Body of pancreas (tissue), 4 donors: Measurements from ENCODE around the gene MAD1L1. TPM values are rescaled to one million over a fixed set of nuclear protein-coding genes. Genes with fewer than 3 reads are reported as not detected.

Experiments used
- ATAC-seq: fragments of 150-250 bp; one replicate; pipeline ENCODE4 v1.9.1; 2016
- DNase-seq, 4 donors: peaks; one replicate each; pipeline ENCODE4 v3.0.0-alpha.2; 2019
- H3K27ac ChIP-seq, 4 donors: fragments of 200-600 bp; sonication (generic); 1 replicate in 3 of 4; 2 replicates in 1 of 4; pipeline versions ENCODE4 v1.5.1 to v1.6.1; 2016 to 2019; ENCODE audit warnings: mild to moderate bottlenecking in 1 of 4, mixed read lengths in 1 of 4, moderate library complexity in 1 of 4
- H3K27me3 ChIP-seq, 2 donors: fragments of 200-600 bp; sonication (generic); one replicate each; pipeline ENCODE4 v1.6.0; 2016; ENCODE audit warnings: mild to moderate bottlenecking in 1 of 2
- H3K36me3 ChIP-seq, 2 donors: fragments of 200-600 bp; sonication (generic); replicated peaks in 1 of 2; 2 replicates each; pipeline ENCODE4 v1.5.1; 2016; ENCODE audit warnings: low read depth in 2 of 2; ENCODE audit not compliant: insufficient read depth in 1 of 2
- H3K4me1 ChIP-seq: fragments of 200-600 bp; sonication (generic); one replicate; pipeline ENCODE4 v1.6.0; 2016
- H3K4me3 ChIP-seq, 2 donors: fragments of 200-600 bp; sonication (generic); 1 replicate in 1 of 2; 2 replicates in 1 of 2; pipeline ENCODE4 v1.5.1; 2016 to 2019
- H3K9me3 ChIP-seq, 3 donors: fragments of 200-600 bp; sonication (generic); 1 replicate in 2 of 3; 2 replicates in 1 of 3; pipeline ENCODE4 v1.5.1; 2016
- POLR2A ChIP-seq, 3 donors: fragments of 450-650 bp; IDR thresholded peaks; one replicate each; pipeline ENCODE4 v1.6.1; 2016; ENCODE audit warnings: antibody characterized with exemption in 3 of 3, mild to moderate bottlenecking in 2 of 3
- WGBS, 2 donors: methylation state at CpG; one replicate each; pipeline ENCODE4 v1.1.5; 2017; 5-methylcytosine and 5-hydroxymethylcytosine counted together
- intact Hi-C: fragments of 100-400 bp; cut with DNase I; formaldehyde crosslinking; loops from one replicate; pipeline ENCODE4 v1.15.1; 2023
- total RNA-seq, 2 donors: library from RNA; depleted of rRNA; stranded (reverse); fragments of >200 nt; gene quantifications; one replicate each; pipeline ENCODE4 v1.1.0, GENCODE V29; 2016
- TF ChIP-seq, protein P1 (sequence below), 7 experiments: fragments of 450-650 bp in 4 of 7; fragments of 200-600 bp in 3 of 7; sonication (generic) in 3 of 7; IDR thresholded peaks; one replicate each; pipeline ENCODE4 v1.5.1; 2016 to 2019; ENCODE audit warnings: antibody characterized with exemption in 7 of 7

The MAD1L1 gene
- total RNA-seq, 2 donors from 2014 or later: 14.0 to 66.9 TPM

DNA sequence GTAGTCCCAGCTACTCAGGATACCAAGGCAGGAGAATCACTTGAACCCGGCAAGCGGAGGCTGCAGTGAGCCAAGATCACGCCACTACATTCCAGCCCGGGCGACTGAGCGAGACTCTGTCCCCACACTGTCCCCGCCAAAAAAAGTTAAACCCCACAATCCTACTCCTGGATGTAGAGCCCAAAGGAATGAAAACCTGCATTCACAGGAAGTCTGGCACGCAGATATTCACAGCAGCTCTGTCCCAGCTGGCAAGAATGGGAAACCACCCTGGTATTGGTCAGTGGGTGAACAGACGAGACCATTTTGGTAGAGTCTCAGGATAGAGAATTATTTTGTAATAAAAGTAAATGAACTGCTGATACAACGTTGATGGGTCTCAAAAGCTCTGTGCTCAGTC, 225.2 kb downstream of the MAD1L1 start:
- Histone ChIP-seq H3K4me1 (no peaks in the 10 kb centered on the region), H3K9me3 (no peaks in the 10 kb centered on the region), H3K36me3 (no peaks in the 10 kb centered on the region), H3K27me3 (no peaks in the 10 kb centered on the region), H3K27ac (no peak overlapping the region), H3K4me3 (no peak overlapping the region)
- ATAC-seq: no peak
- TF ChIP-seq POLR2A (IDR thresholded peaks at IDR 0.05): no peak
- TF ChIP-seq, protein P1, sequence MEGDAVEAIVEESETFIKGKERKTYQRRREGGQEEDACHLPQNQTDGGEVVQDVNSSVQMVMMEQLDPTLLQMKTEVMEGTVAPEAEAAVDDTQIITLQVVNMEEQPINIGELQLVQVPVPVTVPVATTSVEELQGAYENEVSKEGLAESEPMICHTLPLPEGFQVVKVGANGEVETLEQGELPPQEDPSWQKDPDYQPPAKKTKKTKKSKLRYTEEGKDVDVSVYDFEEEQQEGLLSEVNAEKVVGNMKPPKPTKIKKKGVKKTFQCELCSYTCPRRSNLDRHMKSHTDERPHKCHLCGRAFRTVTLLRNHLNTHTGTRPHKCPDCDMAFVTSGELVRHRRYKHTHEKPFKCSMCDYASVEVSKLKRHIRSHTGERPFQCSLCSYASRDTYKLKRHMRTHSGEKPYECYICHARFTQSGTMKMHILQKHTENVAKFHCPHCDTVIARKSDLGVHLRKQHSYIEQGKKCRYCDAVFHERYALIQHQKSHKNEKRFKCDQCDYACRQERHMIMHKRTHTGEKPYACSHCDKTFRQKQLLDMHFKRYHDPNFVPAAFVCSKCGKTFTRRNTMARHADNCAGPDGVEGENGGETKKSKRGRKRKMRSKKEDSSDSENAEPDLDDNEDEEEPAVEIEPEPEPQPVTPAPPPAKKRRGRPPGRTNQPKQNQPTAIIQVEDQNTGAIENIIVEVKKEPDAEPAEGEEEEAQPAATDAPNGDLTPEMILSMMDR (IDR thresholded peaks at IDR 0.05): no peak
- DNase-seq: no peak
- 90% methylated on average over 10 of the region's 10 CpGs for WGBS, 2 donors
- intact Hi-C loops: no loop called here

GRCh38 chr7:2006921-2007381, 225.8 kb downstream of the MAD1L1 start:
- TF ChIP-seq POLR2A (IDR thresholded peaks at IDR 0.05): no peak
- TF ChIP-seq, protein P1 (IDR thresholded peaks at IDR 0.05): no peak

DNA sequence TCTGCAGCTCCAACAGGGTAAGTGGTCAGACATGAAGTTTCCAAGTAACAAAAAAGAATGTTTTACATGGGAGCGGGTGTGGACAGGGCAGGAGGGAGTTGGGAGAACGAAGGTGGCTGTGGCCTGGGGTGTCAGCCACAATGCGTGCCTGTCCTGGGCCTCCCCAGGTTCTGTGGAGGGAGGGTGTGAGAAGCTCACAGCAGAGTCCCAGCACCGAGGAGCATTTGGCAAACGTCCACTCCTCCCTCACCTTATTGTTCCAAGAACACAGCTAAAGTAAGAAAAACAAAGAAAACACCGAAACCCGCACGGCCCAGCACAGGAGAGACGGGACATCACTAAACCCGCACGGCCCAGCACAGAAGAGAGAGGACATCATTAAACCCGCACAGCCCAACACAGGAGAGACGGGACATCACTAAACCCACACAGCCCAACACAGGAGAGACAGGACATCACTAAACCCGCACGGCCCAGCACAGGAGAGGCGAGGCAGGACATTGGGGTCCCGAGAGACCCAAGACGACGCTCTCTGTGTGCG, 226.4 kb downstream of the MAD1L1 start:
- DNase-seq: peak in 2 of 4 donors; percentile 3 to 8
- TF ChIP-seq, protein P1 (IDR thresholded peaks at IDR 0.05): no peak
- H3K27ac ChIP-seq: no peak overlapping the region

More at GRCh38 chr7:2006921-2007381, 225.8 kb downstream of the MAD1L1 start:
- Histone ChIP-seq H3K9me3 (no peaks in the 10 kb centered on the region), H3K27me3 (no peaks in the 10 kb centered on the region), H3K4me1 (no peaks in the 10 kb centered on the region), H3K36me3 (no peaks in the 10 kb centered on the region), H3K4me3 (no peak overlapping the region), H3K27ac (no peak overlapping the region)
- 87 to 94% methylated on average over 11 to 22 of the region's 22 CpGs for WGBS, 2 donors
- DNase-seq (peak in 2 of 4 donors; percentile 1 to 8), ATAC-seq (no peak)
- intact Hi-C loops: no loop called here

DNA sequence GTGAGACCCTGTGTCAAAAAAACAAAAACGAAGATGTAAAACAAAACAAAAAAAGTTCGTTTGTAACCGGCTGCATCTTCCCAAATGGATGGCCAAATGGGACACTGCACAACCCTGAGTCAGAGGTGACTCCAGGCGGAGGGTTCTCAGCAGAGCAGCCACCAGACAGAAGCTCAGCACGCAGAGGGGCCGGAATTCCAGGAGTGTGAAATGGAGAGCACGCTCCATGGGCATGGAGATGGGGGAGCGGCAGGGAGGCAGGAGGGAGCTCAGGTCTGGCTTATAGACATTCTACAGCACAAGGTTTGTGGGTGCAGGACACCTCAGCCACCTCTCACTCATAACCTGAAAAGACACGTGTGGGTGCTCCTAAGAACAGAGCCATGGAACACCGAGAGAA, 227.0 kb downstream of the MAD1L1 start:
- DNase-seq (no peak), ATAC-seq (no peak)
- intact Hi-C loops: no loop called here
- no peak overlapping the region for H3K4me3 ChIP-seq
- no peaks in the 10 kb centered on the region for H3K4me1 ChIP-seq
- H3K9me3 ChIP-seq: no peaks in the 10 kb centered on the region
- H3K27me3 ChIP-seq: no peaks in the 10 kb centered on the region
- TF ChIP-seq POLR2A (IDR thresholded peaks at IDR 0.05): no peak
- TF ChIP-seq, protein P1 (IDR thresholded peaks at IDR 0.05): no peak
- H3K36me3 ChIP-seq: no peaks in the 10 kb centered on the region
- no peak overlapping the region for H3K27ac ChIP-seq
- WGBS, 2 donors: 83 to 85% methylated on average over 10 of the region's 10 CpGs

More for the DNA sequence above, 226.4 kb downstream of the MAD1L1 start:
- WGBS, 2 donors: 80 to 81% methylated on average over 20 of the region's 20 CpGs
- H3K27me3 ChIP-seq: no peaks in the 10 kb centered on the region
- ATAC-seq: no peak
- no peaks in the 10 kb centered on the region for H3K36me3 ChIP-seq
- intact Hi-C loops: no loop called here
- H3K4me1 ChIP-seq: no peaks in the 10 kb centered on the region
- no peaks in the 10 kb centered on the region for H3K9me3 ChIP-seq
- no peak overlapping the region for H3K4me3 ChIP-seq
